Ishikawa (cell line): Measurements from ENCODE around the gene MAP7D1.

ENCODE experiments used
- CEBPB ChIP-seq: IDR thresholded peaks from 2 replicates; pipeline ENCODE4 v1.6.1; 2012
- CREB1 ChIP-seq: IDR thresholded peaks from 2 replicates; pipeline ENCODE4 v1.6.1; 2012; ENCODE audit warnings: low read depth
- EGR1 ChIP-seq: IDR thresholded peaks from 2 replicates; pipeline ENCODE4 v1.6.1; 2012
- EP300 ChIP-seq: IDR thresholded peaks from 2 replicates; pipeline ENCODE4 v1.6.1; 2012; ENCODE audit warnings: borderline replicate concordance
- FOXM1 ChIP-seq: IDR thresholded peaks from 2 replicates; pipeline ENCODE4 v1.6.1; 2012; ENCODE audit warnings: low read depth, borderline replicate concordance
- NFIC ChIP-seq: IDR thresholded peaks from 2 replicates; pipeline ENCODE4 v1.6.1; 2012
- RAD21 ChIP-seq: IDR thresholded peaks from 2 replicates; pipeline ENCODE4 v1.6.1; 2012; ENCODE audit warnings: low read depth
- TAF1 ChIP-seq: IDR thresholded peaks from 2 replicates; pipeline ENCODE4 v1.6.1; 2012; ENCODE audit warnings: low read depth, mild to moderate bottlenecking
- TCF12 ChIP-seq: IDR thresholded peaks from 2 replicates; pipeline ENCODE4 v1.6.1; 2012; ENCODE audit warnings: low read depth
- TEAD4 ChIP-seq: IDR thresholded peaks from 2 replicates; pipeline ENCODE4 v1.6.1; 2012
- YY1 ChIP-seq: IDR thresholded peaks from 2 replicates; pipeline ENCODE4 v1.6.1; 2012; ENCODE audit warnings: low read depth
- ZBTB7A ChIP-seq: IDR thresholded peaks from 2 replicates; pipeline ENCODE4 v1.6.1; 2012; ENCODE audit warnings: low read depth
- TF ChIP-seq, protein P1 (sequence below): IDR thresholded peaks from 2 replicates; pipeline ENCODE4 v1.6.1; 2012
- TF ChIP-seq, protein P2 (sequence below): IDR thresholded peaks from 2 replicates; pipeline ENCODE4 v1.6.1; 2012; ENCODE audit warnings: low read depth, mild to moderate bottlenecking
- TF ChIP-seq, protein P3 (sequence below): IDR thresholded peaks from 2 replicates; pipeline ENCODE4 v1.6.1; 2012

The MAP7D1 gene

DNA sequence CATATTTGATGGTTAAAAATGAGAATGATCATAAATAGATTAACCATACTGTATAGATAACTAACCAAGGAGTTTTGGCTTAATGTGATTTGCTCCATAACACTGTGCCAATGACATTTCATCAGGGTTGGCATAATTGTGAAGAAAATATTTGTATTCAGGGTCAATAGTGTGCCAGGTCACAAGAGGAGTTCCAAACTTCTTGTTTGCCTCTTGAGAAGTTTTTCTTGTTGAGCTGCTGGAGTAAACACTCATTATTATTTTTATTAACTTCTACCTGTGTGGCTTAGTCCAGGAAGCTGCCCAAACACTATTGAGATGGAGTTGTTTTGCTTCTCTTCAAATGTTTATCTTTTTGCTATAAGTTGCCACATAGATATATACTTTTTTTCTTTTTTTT is 7.5 kb downstream of the MAP7D1 start:
- no peak for TF ChIP-seq EGR1
- TF ChIP-seq CEBPB, result no peak
- TF ChIP-seq ZBTB7A, result no peak
- TF ChIP-seq, protein P1, sequence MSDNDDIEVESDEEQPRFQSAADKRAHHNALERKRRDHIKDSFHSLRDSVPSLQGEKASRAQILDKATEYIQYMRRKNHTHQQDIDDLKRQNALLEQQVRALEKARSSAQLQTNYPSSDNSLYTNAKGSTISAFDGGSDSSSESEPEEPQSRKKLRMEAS, result no peak
- TF ChIP-seq NFIC, result no peak
- no peak for TF ChIP-seq FOXM1
- TF ChIP-seq, protein P2, sequence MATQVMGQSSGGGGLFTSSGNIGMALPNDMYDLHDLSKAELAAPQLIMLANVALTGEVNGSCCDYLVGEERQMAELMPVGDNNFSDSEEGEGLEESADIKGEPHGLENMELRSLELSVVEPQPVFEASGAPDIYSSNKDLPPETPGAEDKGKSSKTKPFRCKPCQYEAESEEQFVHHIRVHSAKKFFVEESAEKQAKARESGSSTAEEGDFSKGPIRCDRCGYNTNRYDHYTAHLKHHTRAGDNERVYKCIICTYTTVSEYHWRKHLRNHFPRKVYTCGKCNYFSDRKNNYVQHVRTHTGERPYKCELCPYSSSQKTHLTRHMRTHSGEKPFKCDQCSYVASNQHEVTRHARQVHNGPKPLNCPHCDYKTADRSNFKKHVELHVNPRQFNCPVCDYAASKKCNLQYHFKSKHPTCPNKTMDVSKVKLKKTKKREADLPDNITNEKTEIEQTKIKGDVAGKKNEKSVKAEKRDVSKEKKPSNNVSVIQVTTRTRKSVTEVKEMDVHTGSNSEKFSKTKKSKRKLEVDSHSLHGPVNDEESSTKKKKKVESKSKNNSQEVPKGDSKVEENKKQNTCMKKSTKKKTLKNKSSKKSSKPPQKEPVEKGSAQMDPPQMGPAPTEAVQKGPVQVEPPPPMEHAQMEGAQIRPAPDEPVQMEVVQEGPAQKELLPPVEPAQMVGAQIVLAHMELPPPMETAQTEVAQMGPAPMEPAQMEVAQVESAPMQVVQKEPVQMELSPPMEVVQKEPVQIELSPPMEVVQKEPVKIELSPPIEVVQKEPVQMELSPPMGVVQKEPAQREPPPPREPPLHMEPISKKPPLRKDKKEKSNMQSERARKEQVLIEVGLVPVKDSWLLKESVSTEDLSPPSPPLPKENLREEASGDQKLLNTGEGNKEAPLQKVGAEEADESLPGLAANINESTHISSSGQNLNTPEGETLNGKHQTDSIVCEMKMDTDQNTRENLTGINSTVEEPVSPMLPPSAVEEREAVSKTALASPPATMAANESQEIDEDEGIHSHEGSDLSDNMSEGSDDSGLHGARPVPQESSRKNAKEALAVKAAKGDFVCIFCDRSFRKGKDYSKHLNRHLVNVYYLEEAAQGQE, result no peak
- no peak for TF ChIP-seq TCF12
- no peak for TF ChIP-seq EP300
- TF ChIP-seq CREB1, result no peak
- TF ChIP-seq, protein P3, sequence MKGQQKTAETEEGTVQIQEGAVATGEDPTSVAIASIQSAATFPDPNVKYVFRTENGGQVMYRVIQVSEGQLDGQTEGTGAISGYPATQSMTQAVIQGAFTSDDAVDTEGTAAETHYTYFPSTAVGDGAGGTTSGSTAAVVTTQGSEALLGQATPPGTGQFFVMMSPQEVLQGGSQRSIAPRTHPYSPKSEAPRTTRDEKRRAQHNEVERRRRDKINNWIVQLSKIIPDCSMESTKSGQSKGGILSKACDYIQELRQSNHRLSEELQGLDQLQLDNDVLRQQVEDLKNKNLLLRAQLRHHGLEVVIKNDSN, result no peak
- TF ChIP-seq RAD21, result no peak

DNA sequence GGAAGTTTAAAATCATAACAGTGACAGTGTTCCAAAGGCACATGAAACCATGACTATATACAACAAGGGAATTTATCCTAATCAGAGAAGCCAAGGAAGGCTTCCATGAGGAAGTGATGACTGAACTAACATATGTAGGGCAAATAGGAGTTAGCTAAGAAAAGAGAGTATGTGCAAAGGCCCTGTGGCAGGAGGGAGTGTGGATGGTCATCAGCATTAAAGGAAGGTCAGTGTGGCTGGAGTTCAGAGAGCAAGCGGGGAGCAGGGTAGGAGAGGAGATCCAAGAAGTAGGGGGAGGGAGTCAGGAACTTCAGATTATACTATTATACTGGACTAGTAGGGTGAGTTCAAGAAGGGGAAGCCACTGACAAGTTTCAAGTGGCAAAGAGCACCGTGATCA is 8.4 kb downstream of the MAP7D1 start:
- no peak for TF ChIP-seq EP300
- TF ChIP-seq, protein P1, result no peak

DNA sequence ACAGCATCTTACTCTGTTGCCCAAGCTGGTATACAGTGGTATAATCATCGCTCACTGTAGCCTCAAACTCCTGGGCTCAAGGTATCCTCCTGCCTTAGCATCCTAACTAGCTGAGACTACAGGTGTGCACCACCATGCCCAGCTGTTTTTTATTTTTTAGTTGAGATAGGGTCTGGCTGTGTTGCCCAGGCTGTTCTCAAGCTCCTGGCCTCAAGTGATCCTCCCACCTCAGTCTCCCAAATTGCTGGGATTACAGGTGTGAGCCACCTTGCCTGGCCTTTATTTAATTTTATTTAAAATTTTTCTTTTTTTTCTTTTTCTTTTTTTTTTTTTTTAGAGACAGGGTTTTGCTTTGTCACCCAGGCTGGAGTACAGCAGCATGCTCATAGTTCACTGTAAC is 9.2 kb downstream of the MAP7D1 start:
- no peak for TF ChIP-seq YY1
- no peak for TF ChIP-seq ZBTB7A
- TF ChIP-seq CEBPB, result no peak
- TF ChIP-seq, protein P2, result no peak
- no peak for TF ChIP-seq FOXM1
- TF ChIP-seq, protein P1, result no peak
- TF ChIP-seq, protein P3, result no peak
- TF ChIP-seq TCF12, result no peak
- TF ChIP-seq NFIC, result no peak
- TF ChIP-seq TEAD4, result no peak
- no peak for TF ChIP-seq TAF1
- no peak for TF ChIP-seq EGR1

DNA sequence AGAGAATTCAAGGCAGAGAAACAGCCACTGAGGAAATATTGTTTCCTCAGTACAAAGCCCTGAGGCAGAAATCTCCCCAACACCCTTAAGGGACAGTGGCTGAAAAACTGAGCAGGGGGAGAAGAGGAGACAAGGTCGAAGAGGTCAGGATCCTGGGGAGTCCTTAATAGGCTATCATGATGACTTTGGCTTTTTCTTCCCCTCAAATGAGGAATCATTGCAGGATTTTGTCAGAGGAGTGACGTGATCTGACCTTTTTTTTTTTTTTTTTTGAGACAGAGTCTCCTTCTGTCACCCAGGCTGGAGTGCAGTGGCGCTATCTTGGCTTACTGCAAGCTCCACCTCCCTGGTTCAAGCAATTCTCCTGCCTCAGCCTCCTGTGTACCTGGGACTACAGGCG is 10.2 kb downstream of the MAP7D1 start:
- no peak for TF ChIP-seq EP300
- no peak for TF ChIP-seq FOXM1
- TF ChIP-seq CREB1, result no peak
- TF ChIP-seq, protein P3, result no peak
- no peak for TF ChIP-seq RAD21
- TF ChIP-seq ZBTB7A, result no peak
- no peak for TF ChIP-seq NFIC
- no peak for TF ChIP-seq EGR1
- no peak for TF ChIP-seq CEBPB
- TF ChIP-seq YY1, result no peak
- TF ChIP-seq TEAD4, result no peak
- no peak for TF ChIP-seq TCF12
- TF ChIP-seq, protein P1, result no peak
- TF ChIP-seq, protein P2, result no peak
- TF ChIP-seq TAF1, result no peak
